Upper lobe of left lung (tissue), 6 donors: Measurements from ENCODE around the gene MNX1. TPM values are rescaled to one million over a fixed set of nuclear protein-coding genes. Genes with fewer than 3 reads are reported as not detected.

Source experiments
- ATAC-seq, 2 donors: fragments of 200-7000 bp; cut with Tn5 transposase; one replicate each; pipeline ENCODE4 v1.9.1; 2022; ENCODE audit warnings: mild to moderate bottlenecking in 2 of 2, moderate library complexity in 2 of 2; ENCODE audit not compliant: low FRiP score in 2 of 2
- DNase-seq, 2 donors: peaks; one replicate each; pipeline ENCODE4 v3.0.0-alpha.2; 2019 to 2020
- H3K27ac ChIP-seq, 4 donors: fragments of 200-600 bp; sonication (generic); one replicate each; pipeline ENCODE4 v1.5.1; 2016 to 2019
- H3K27me3 ChIP-seq, 4 donors: fragments of 200-600 bp; sonication (generic); one replicate each; pipeline ENCODE4 v1.5.1; 2017 to 2019
- H3K36me3 ChIP-seq, 4 donors: fragments of 200-600 bp; sonication (generic); one replicate each; pipeline ENCODE4 v1.5.1; 2016 to 2019
- H3K4me1 ChIP-seq, 4 donors: fragments of 200-600 bp; sonication (generic); one replicate each; pipeline ENCODE4 v1.5.1; 2018 to 2019
- H3K4me3 ChIP-seq, 4 donors: fragments of 200-600 bp; sonication (generic); one replicate each; pipeline ENCODE4 v1.5.1; 2017 to 2019; ENCODE audit warnings: mild to moderate bottlenecking in 2 of 4, moderate library complexity in 1 of 4
- H3K9me3 ChIP-seq, 4 donors: fragments of 200-600 bp; sonication (generic); one replicate each; pipeline ENCODE4 v1.5.1; 2018 to 2019
- CTCF ChIP-seq, 6 experiments: fragments of 450-650 bp in 4 of 6; fragments of 200-600 bp in 2 of 6; sonication (generic) in 2 of 6; IDR thresholded peaks; one replicate each; pipeline ENCODE4 v1.5.1; 2016 to 2019; ENCODE audit warnings: antibody characterized with exemption in 6 of 6
- EP300 ChIP-seq, 4 donors: sonication (generic); formaldehyde crosslinking; IDR thresholded peaks; one replicate each; pipeline ENCODE4 v1.5.1; 2017; ENCODE audit warnings: antibody characterized with exemption in 4 of 4, control low read depth in 2 of 4
- POLR2A ChIP-seq, 4 donors: fragments of 450-650 bp; IDR thresholded peaks; one replicate each; pipeline ENCODE4 v1.5.1; 2016 to 2017; ENCODE audit warnings: antibody characterized with exemption in 4 of 4, mild to moderate bottlenecking in 2 of 4
- POLR2AphosphoS5 ChIP-seq, 2 donors: sonication (generic); formaldehyde crosslinking; IDR thresholded peaks; one replicate each; pipeline ENCODE4 v1.5.1; 2017; ENCODE audit warnings: antibody characterized with exemption in 2 of 2
- WGBS, 2 donors: methylation state at CpG; one replicate each; pipeline ENCODE4 v1.1.5; 2017 to 2018; 5-methylcytosine and 5-hydroxymethylcytosine counted together
- total RNA-seq, 6 donors: library from RNA; depleted of rRNA in 4 of 6; stranded (reverse); fragments of >200 nt in 4 of 6; gene quantifications; one replicate each; pipeline versions ENCODE4 v1.1.0 to v1.2.1, GENCODE V29; 2016 to 2021
- donor health status: DM: no; HTN: no; CAD: no; lungs with moderate emphysema.
- donor health status: DM: no; HTN: yes; CAD: no; lungs with severe emphysema.

MNX1 gene
- total RNA-seq, 6 donors from 2014 or later: 0.46 to 1.5 (median 0.98) TPM; not detected in 3

GRCh38 chr7:157009170-157009777 is 1.2 kb downstream of the MNX1 start:
- H3K27ac ChIP-seq: no peak overlapping the region
- no peak for ATAC-seq
- peak overlapping the region in 3 of 4 donors; percentile 42 to 49 (median 47) for H3K4me3 ChIP-seq

GRCh38 chr7:157008206-157009169 is 2.0 kb downstream of the MNX1 start:
- H3K36me3 ChIP-seq: no peaks in the 10 kb centered on the region
- no peak for TF ChIP-seq POLR2A (IDR thresholded peaks at IDR 0.05)
- no peak for TF ChIP-seq POLR2AphosphoS5 (IDR thresholded peaks at IDR 0.05)
- TF ChIP-seq EP300 (IDR thresholded peaks at IDR 0.05): no peak
- no peak for TF ChIP-seq CTCF (IDR thresholded peaks at IDR 0.05)
- 15 to 19% methylated on average over 26 to 34 of the region's 35 CpGs for WGBS, 2 donors
- ATAC-seq: no peak
- H3K4me1 ChIP-seq: peaks cover 31 to 52% (median 42%) of the 10 kb centered on the region in 4 donors
- no peaks in the 10 kb centered on the region for H3K9me3 ChIP-seq
- peaks cover 0 to 80% (median 47%) of the 10 kb centered on the region in 4 donors for H3K27me3 ChIP-seq
- H3K27ac ChIP-seq: no peak overlapping the region
- DNase-seq: peak in 1 of 2 donors; percentile 57
- H3K4me3 ChIP-seq: peak overlapping the region in 2 of 4 donors; percentile 42 to 47

More at GRCh38 chr7:157009170-157009777, 1.2 kb downstream of the MNX1 start:
- H3K36me3 ChIP-seq: no peaks in the 10 kb centered on the region
- peaks cover 25 to 44% (median 36%) of the 10 kb centered on the region in 4 donors for H3K4me1 ChIP-seq
- no peaks in the 10 kb centered on the region for H3K9me3 ChIP-seq
- peaks cover 0 to 76% (median 45%) of the 10 kb centered on the region in 4 donors for H3K27me3 ChIP-seq
- TF ChIP-seq EP300 (IDR thresholded peaks at IDR 0.05) (no peak), CTCF (IDR thresholded peaks at IDR 0.05) (no peak), POLR2AphosphoS5 (IDR thresholded peaks at IDR 0.05) (no peak), POLR2A (IDR thresholded peaks at IDR 0.05) (no peak)
- WGBS, 2 donors: 0 to 3% methylated on average over 12 to 45 of the region's 49 CpGs
- DNase-seq: peak in 1 of 2 donors; percentile 86

- H3K27me3 ChIP-seq: peaks cover 0 to 87% (median 51%) of the 10 kb centered on the region in 4 donors
- no peak overlapping the region for H3K4me3 ChIP-seq
- DNase-seq (no peak), ATAC-seq (no peak)
- no peaks in the 10 kb centered on the region for H3K36me3 ChIP-seq
- no peak overlapping the region for H3K27ac ChIP-seq
- H3K9me3 ChIP-seq: no peaks in the 10 kb centered on the region
- TF ChIP-seq CTCF (IDR thresholded peaks at IDR 0.05) (no peak), EP300 (IDR thresholded peaks at IDR 0.05) (no peak), POLR2AphosphoS5 (IDR thresholded peaks at IDR 0.05) (no peak), POLR2A (IDR thresholded peaks at IDR 0.05) (no peak)
- 24 to 35% methylated on average over 18 of the region's 18 CpGs for WGBS, 2 donors
- peaks cover 31 to 61% (median 42%) of the 10 kb centered on the region in 4 donors for H3K4me1 ChIP-seq
Observed at GRCh38 chr7:157007470-157008066, 2.9 kb downstream of the MNX1 start.

GRCh38 chr7:157006829-157007469 is 3.5 kb downstream of the MNX1 start:
- no peak overlapping the region for H3K27ac ChIP-seq
- no peak for DNase-seq
- ATAC-seq: no peak
- no peak overlapping the region for H3K4me3 ChIP-seq
- peaks cover 0 to 93% (median 54%) of the 10 kb centered on the region in 4 donors for H3K27me3 ChIP-seq
- no peaks in the 10 kb centered on the region for H3K36me3 ChIP-seq
- WGBS, 2 donors: 20 to 47% methylated on average over 7 of the region's 7 CpGs
- peaks cover 31 to 64% (median 41%) of the 10 kb centered on the region in 4 donors for H3K4me1 ChIP-seq
- no peak for TF ChIP-seq POLR2AphosphoS5 (IDR thresholded peaks at IDR 0.05)
- TF ChIP-seq POLR2A (IDR thresholded peaks at IDR 0.05): no peak
- no peak for TF ChIP-seq CTCF (IDR thresholded peaks at IDR 0.05)
- TF ChIP-seq EP300 (IDR thresholded peaks at IDR 0.05): no peak
- H3K9me3 ChIP-seq: no peaks in the 10 kb centered on the region
